ENCODE data around the gene PASK. TPM values are rescaled to one million over a fixed set of nuclear protein-coding genes. Genes with fewer than 3 reads are reported as not detected.

Gene PASK
- total and polyA plus RNA-seq, 2 experiments from 2014 or later: 2.5 to 8.8 TPM

DNA sequence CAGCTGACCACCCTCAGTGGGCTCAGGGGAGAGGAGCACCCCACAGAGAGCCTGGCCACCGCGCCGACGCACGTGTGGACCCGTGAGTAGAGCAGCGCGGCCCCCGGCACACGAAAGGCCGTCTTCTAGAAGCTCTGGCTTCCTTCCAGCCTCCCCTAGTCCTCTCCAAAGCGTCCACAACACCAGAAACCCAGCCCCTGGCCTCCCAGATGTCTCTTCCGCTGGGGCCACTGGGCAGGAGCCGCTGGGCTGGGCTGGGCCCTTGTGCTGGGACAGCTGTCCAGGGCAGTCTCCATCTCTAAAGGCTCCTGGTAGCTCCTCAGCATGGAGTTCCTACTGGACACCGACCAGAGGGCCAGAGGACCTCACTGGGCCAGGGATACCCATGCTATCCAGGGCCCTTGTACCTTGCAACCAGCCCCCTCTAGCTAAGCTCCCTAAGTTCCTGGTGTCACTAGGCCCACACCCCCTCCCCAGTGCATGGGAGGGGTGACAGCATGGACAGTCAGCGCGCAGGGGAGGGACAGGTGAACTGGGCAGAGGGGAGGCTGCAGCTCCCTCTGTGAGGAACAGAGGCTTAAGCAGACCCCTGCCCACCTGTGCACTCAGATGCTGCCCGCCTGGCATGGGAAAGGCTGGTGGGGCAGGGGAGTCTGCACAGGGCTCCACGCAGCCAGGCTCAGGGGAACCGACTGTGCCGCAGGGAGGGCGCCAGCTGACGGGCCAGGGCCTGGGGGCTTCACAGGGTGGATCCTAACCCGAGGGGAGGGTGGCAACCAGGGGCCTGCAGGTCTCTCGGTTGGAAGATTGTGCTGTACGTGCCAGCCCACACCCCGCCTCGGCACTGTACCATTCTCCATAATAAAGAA lies 80.1 kb downstream of the PASK start:
- 93% methylated on average over 28 of the region's 28 CpGs for WGBS (ENCODE audit: low lambda C conversion rate, missing lambda C conversion rate)
- no peaks in the 10 kb centered on the region for H3K79me2 ChIP-seq

GRCh38 chr2:241068136-241068941 lies 80.9 kb downstream of the PASK start:
- no peak for DNase-seq (ENCODE audit: low spot score)
- Histone ChIP-seq H3K9me3 (ENCODE audit: low read depth) (no peaks in the 10 kb centered on the region), H3K27me3 (no peaks in the 10 kb centered on the region), H3K79me2 (no peaks in the 10 kb centered on the region), H3K36me3 (replicated peaks; ENCODE audit: insufficient read depth, low read depth) (no peaks in the 10 kb centered on the region), H4K20me1 (ENCODE audit: insufficient read depth, poor library complexity, severe bottlenecking) (no peaks in the 10 kb centered on the region), H3K27ac (no peak overlapping the region), H3K4me2 (no peak overlapping the region), H2AFZ (no peak overlapping the region), H3K4me3 (no peak overlapping the region), H3K4me1 (ENCODE audit: insufficient read depth) (no peaks in the 10 kb centered on the region), H3K9me2 (replicated peaks; ENCODE audit: insufficient read depth) (no peaks in the 10 kb centered on the region)
- WGBS (ENCODE audit: low lambda C conversion rate, missing lambda C conversion rate): 86% methylated on average over 24 of the region's 25 CpGs
- no peak for TF ChIP-seq EZH2phosphoT487 (IDR thresholded peaks at IDR 0.05; ENCODE audit: low read depth, severe bottlenecking, unreplicated experiment)
- no peak for TF ChIP-seq EZH2 (IDR thresholded peaks at IDR 0.05; ENCODE audit: borderline replicate concordance)
- TF ChIP-seq, protein P1, sequence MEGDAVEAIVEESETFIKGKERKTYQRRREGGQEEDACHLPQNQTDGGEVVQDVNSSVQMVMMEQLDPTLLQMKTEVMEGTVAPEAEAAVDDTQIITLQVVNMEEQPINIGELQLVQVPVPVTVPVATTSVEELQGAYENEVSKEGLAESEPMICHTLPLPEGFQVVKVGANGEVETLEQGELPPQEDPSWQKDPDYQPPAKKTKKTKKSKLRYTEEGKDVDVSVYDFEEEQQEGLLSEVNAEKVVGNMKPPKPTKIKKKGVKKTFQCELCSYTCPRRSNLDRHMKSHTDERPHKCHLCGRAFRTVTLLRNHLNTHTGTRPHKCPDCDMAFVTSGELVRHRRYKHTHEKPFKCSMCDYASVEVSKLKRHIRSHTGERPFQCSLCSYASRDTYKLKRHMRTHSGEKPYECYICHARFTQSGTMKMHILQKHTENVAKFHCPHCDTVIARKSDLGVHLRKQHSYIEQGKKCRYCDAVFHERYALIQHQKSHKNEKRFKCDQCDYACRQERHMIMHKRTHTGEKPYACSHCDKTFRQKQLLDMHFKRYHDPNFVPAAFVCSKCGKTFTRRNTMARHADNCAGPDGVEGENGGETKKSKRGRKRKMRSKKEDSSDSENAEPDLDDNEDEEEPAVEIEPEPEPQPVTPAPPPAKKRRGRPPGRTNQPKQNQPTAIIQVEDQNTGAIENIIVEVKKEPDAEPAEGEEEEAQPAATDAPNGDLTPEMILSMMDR (IDR thresholded peaks at IDR 0.05; ENCODE audit: poor library complexity): no peak

More for the DNA sequence above, 80.1 kb downstream of the PASK start:
- no peak overlapping the region for H3K27ac ChIP-seq
- H3K36me3 ChIP-seq (replicated peaks; ENCODE audit: insufficient read depth, low read depth): no peaks in the 10 kb centered on the region
- no peak overlapping the region for H3K4me3 ChIP-seq
- TF ChIP-seq EZH2phosphoT487 (IDR thresholded peaks at IDR 0.05; ENCODE audit: low read depth, severe bottlenecking, unreplicated experiment) (no peak), EZH2 (IDR thresholded peaks at IDR 0.05; ENCODE audit: borderline replicate concordance) (no peak)
- TF ChIP-seq, protein P1 (IDR thresholded peaks at IDR 0.05; ENCODE audit: poor library complexity): no peak
- no peaks in the 10 kb centered on the region for H4K20me1 ChIP-seq (ENCODE audit: insufficient read depth, poor library complexity, severe bottlenecking)
- no peaks in the 10 kb centered on the region for H3K9me2 ChIP-seq (replicated peaks; ENCODE audit: insufficient read depth)
- no peaks in the 10 kb centered on the region for H3K27me3 ChIP-seq
- no peaks in the 10 kb centered on the region for H3K4me1 ChIP-seq (ENCODE audit: insufficient read depth)
- no peak for DNase-seq (ENCODE audit: low spot score)
- no peak overlapping the region for H3K4me2 ChIP-seq
- no peak overlapping the region for H2AFZ ChIP-seq
- no peaks in the 10 kb centered on the region for H3K9me3 ChIP-seq (ENCODE audit: low read depth)

DNA sequence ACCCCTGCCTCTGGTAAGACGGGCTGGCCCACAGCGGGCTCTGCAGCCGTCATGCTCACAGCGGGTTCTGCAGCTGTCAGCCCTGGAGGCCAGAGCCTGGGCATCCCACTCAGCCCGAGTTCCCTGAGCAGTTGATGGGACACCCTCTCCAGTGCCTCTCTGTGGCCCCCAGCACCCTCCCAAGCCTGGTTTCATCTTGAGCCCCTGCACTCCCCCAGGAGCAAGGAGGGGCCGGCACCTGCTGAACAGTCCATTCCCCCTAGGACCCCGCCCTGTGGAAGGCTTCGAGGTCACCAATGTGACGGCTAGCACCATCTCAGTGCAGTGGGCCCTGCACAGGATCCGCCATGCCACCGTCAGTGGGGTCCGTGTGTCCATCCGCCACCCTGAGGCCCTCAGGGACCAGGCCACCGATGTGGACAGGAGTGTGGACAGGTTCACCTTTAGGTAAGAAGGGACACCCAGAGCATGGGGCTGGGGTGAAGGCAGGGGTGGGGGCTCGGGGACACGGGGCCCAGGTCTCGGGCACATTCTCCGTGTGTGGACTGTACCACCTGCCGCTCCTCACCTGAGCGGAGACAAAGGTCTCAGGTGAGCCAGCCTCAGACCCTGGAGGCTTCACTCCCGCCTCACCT lies 81.7 kb downstream of the PASK start:
- Histone ChIP-seq H3K9me2 (replicated peaks; ENCODE audit: insufficient read depth) (no peaks in the 10 kb centered on the region), H3K36me3 (replicated peaks; ENCODE audit: insufficient read depth, low read depth) (no peaks in the 10 kb centered on the region), H3K27me3 (no peaks in the 10 kb centered on the region), H4K20me1 (ENCODE audit: insufficient read depth, poor library complexity, severe bottlenecking) (no peaks in the 10 kb centered on the region), H3K4me2 (no peak overlapping the region), H3K27ac (no peak overlapping the region), H3K9me3 (ENCODE audit: low read depth) (no peaks in the 10 kb centered on the region), H2AFZ (no peak overlapping the region), H3K4me1 (ENCODE audit: insufficient read depth) (no peaks in the 10 kb centered on the region), H3K4me3 (no peak overlapping the region), H3K79me2 (no peaks in the 10 kb centered on the region)
- WGBS (ENCODE audit: low lambda C conversion rate, missing lambda C conversion rate): 94% methylated on average over 18 of the region's 21 CpGs
- no peak for DNase-seq (ENCODE audit: low spot score)
- TF ChIP-seq, protein P1 (IDR thresholded peaks at IDR 0.05; ENCODE audit: poor library complexity): no peak
- no peak for TF ChIP-seq EZH2phosphoT487 (IDR thresholded peaks at IDR 0.05; ENCODE audit: low read depth, severe bottlenecking, unreplicated experiment)
- TF ChIP-seq EZH2 (IDR thresholded peaks at IDR 0.05; ENCODE audit: borderline replicate concordance): no peak

Data from hepatocyte (in vitro differentiated cells).